Endothelial cell of hepatic sinusoid (primary cell): Measurements from ENCODE around the gene TNFRSF11A.

ENCODE experiments used
- in situ Hi-C: cut with HindIII; loops from 2 replicates; pipeline ENCODE4 v1.10.0; 2017; ENCODE audit warnings: low sequenced_read_pairs

TNFRSF11A gene

DNA sequence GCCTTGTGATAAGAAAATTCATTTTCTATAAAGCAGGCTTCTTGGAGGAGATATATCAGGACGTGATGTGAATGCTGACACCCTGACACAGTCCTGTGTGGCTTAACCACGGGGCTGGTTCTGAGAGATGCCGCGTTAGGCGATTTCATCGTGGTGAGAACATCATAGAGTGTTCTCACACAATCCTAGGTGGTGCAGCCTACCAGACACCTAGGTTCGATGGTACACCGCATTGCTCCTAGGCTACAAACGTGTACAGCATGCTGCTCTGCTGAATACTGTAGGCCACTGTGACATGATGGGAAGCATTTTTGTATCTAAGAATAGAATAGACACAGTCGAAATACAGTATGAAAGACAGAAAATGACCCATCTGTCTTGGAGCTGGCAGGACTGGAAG is 82.5 kb downstream of the TNFRSF11A start:
- in situ Hi-C loops, result no loop called here

GRCh38 chr18:62409821-62410220 is 84.7 kb downstream of the TNFRSF11A start:
- in situ Hi-C loops, result loop anchor here (5.0 kb wide), 1 partner anchor 68 kb away; no protein-coding TSS in a partner anchor

GRCh38 chr18:62412231-62412979 is 87.3 kb downstream of the TNFRSF11A start:
- in situ Hi-C loops, result loop anchor here (5.0 kb wide), 1 partner anchor 70 kb away; no protein-coding TSS in a partner anchor

GRCh38 chr18:62413206-62413605 is 88.1 kb downstream of the TNFRSF11A start:
- in situ Hi-C loops, result loop anchor here (5.0 kb wide), 1 partner anchor 71 kb away; no protein-coding TSS in a partner anchor

DNA sequence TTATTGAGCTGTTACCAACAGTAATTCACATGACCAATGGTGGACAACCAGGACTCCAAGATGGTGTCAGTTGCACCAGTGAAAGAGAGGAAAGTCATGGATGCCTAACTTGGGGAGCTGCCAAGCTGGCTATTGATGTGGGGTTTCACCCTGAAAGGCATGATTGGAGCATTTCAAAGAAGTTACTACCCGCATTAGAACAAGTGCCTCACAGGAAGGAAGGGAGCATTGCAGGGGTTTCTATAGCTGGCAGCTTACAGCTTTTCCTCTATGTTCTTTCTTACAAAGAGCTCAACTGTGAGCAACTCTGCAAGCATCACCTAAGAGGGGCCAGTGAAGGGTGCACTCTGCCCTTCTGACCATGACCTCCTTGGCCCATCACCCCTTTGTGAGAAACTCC is 93.1 kb downstream of the TNFRSF11A start:
- in situ Hi-C loops, result no loop called here

DNA sequence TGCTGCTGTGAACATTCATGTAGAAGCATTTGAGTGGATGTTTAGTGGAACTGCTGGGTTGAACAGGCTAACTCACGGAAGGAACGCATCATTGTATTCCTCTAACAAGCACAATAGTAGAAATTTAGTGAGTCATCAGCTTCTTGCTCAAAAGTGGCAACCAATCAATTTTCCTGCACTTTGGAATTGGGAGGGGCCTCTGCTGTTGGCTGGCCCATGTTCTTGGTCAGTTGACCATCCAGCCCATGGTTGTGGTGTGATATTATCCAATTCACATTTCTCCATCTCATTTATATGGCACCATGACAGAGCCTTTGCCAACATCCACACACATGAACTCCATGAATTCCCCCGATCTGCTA is 95.0 kb downstream of the TNFRSF11A start:
- in situ Hi-C loops, result no loop called here

DNA sequence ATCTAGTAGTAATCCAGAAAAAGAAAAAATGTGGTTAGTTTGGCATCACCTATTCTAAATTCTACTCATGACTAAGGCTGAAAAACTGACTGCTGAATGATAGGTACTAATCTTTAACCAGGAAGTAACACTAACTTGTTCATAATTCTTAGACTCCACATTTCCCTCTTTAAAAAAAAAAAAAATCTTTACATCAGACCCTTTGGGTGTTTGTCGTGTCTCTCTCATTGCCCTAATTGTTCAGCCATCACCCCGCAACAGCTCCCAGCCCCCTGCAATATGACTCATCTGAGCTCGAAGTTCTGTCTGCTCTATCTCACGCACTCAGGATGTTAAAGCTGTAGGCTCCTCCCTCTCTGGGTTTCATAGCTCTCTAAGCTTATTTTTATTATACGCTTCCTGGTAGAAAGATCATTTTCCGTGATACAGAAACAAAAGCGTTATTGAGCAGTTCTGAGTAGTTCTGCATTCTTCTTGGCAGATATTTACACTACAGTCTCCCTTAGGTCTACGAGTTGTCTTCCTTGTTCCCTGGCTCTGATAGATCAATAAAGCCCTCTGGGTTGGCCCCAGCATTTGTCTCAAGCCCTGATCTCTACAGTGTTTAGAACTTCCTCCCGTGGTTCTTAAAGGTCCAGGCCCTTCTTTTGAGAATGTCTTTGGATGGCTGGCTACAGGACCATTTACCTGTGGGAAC is 95.6 kb downstream of the TNFRSF11A start:
- in situ Hi-C loops, result no loop called here

DNA sequence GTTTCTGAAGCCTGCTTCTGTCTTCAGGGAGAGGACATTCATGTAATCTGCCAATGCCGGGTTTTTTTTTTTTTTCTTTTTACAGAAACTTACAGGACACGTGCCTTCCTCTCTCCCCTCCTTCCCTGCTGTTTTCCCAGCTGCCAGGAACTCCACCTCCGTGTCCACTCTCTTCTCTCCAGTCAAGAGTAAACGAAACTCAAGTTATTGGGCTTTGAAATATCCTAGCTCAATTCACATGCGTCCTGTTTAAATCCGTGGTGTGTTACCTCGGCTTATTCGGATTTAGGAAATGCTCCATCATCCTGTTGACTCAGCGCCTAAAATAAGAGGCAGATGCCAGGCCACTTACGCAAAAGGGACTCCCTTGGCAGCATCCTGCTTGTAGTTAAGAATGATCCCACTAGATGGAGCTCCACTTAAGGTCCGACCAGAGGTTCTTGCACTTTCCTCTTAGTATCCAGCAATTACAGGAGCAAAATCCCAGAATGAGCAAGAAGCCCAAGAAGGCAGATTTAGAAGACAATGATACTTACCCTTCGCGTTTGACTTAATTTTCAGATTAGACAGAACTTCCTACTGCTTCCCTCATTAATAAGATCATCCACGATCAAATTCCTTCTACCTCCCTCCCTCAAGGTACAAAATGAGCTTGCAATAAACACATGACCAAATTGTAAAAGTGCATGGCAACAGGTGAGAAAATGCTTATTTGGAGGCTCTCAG is 100.5 kb downstream of the TNFRSF11A start:
- in situ Hi-C loops, result no loop called here

- in situ Hi-C loops, result no loop called here
Observed at GRCh38 chr18:62426191-62426488, 101.0 kb downstream of the TNFRSF11A start.

- in situ Hi-C loops, result no loop called here
Observed at GRCh38 chr18:62432176-62432575, 107.1 kb downstream of the TNFRSF11A start.

DNA sequence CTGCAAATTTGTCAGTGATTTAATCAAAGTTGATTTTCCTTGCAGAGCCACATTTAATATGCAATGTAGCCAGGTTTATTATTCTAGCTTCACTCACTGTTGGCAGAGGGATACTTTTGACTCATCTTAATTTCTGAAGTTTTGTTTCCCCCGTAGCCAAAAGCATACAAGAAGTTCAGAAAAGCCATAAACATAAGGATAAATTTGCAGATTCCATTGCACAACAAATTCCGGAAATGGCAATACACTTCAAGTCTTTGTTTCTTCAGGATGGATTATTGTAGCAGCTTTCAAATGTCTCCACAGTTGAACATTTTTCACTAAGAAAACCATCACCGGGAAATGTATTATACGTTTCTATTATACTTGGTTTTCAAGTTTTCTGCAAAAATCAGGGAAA is 109.7 kb downstream of the TNFRSF11A start:
- in situ Hi-C loops, result no loop called here

DNA sequence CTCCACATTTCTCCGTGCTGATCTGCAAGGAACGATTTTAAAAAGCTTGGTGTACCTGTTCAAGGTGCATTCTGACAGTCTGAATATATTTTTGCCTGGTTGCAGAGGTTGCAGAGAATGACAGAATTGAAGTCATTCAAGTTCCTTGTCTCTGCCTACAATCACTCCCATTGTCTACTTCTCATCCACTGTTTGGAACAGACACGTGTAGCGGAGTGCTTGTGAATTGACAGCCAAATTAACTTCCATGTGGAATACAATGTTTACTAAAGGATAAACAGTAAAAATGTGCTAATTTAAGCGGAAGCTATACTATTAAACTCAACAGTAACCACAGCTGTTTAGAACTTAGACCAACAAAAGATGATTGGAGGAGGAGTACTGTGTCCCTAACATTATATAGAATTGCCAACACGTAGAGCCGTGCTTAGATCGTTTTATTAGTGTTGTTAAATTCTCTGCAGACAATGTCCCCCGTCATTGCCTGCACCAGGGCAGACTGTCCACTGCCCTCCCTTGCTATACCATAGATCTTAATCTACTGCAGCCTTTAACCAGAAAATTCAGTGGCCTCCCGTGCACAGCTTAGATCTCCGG is 110.4 kb downstream of the TNFRSF11A start:
- in situ Hi-C loops, result no loop called here

- in situ Hi-C loops, result no loop called here
Observed at GRCh38 chr18:62436636-62437234, 111.6 kb downstream of the TNFRSF11A start.

DNA sequence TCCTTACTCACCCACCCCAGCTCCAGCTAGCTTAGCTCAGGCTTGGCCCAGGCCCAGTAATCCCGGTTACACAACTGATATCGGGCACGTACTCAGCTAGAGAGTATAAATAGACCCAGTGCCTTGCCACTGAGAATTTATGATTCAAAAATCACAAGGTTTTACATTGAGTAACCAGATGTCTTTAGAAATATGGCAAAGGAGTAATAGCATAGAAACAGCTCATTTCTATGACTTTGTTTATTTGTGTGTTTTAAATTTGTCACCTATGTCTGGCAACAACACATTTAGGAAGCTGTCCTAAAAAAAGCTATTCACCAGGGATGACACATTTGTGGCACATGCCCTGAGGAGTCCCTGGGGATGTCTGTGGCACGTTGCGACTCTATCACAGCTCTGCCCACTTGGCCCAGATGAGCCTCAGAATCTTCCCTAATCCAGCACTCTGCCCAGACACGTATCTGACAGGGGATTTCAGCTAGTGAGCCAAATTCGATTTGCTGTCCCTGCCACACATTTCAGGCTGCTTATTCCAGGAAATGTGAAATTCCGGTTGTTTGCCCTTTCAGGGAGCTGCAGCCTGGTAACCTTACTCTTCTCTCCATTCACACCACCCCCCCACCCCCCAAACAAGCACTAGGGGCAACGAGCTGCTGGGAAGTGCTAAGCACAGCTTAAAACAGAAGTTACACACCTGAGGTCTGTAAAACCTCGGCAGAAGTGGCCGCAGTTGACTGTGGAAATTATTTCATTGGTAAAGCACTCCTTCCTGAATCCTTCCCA is 112.3 kb downstream of the TNFRSF11A start:
- in situ Hi-C loops, result no loop called here

- in situ Hi-C loops, result no loop called here
Observed at GRCh38 chr18:62438018-62438329, 112.9 kb downstream of the TNFRSF11A start.

DNA sequence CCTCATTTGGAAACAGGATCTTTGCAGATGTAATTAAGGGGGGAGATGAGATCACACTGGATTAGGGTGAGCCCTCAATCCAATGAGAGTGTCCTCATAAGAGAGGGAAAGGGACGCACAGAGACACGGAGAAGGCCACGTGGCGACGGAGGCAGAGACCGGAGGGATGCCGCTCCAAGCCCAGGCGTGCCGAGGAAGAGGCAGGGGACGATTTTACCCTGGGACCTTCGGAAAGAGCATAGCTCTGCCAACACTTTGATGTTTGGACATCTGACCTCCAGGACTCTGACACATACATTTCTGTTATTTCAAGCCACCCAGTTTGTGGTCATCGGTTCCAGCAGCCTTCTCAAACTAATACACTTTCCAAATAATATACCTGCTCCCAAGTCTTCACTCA is 113.3 kb downstream of the TNFRSF11A start:
- in situ Hi-C loops, result no loop called here

- in situ Hi-C loops, result no loop called here
Observed at GRCh38 chr18:62438866-62439265, 113.8 kb downstream of the TNFRSF11A start.
